ENCODE results near the gene ACSS3. TPM values are rescaled to one million over a fixed set of nuclear protein-coding genes. Genes with fewer than 3 reads are reported as not detected.
"Not testable (repeated sequence)": the region's sequence is repeated elsewhere in the genome, so short reads cannot be mapped to it uniquely, and the experiment has no call there.

Gene ACSS3
- total and polyA plus RNA-seq, 3 experiments from 2014 or later: not detected

DNA sequence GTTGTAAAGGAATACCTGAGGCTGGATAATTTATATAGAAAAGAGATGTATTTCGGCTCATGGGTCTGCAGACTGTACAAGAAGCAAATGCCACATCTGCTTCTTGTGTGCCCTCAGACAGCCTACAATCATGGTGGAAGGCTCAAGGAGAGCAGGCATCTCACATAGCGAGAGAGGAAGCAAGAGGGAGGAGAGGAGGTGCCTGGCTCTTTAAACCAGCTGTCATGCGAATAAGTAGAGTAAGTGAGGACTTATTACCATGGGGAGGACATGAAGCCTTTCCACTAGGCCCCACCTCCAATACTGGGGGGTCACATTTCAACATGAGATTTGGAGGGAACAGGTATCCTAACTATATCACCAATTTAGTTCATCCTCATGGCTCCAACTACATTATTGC lies 118.7 kb downstream of the ACSS3 start:
- H3K4me3 ChIP-seq (ENCODE audit: low read length): no peak overlapping the region
- no peak overlapping the region for H3K4me3 Mint-ChIP-seq
- H3K27me3 ChIP-seq (ENCODE audit: insufficient read depth, low read length, poor library complexity, severe bottlenecking): no peaks in the 10 kb centered on the region
- H3K9me3 ChIP-seq (ENCODE audit: low read length): no peaks in the 10 kb centered on the region
- no peaks in the 10 kb centered on the region for H3K4me1 Mint-ChIP-seq
- H3K27ac ChIP-seq (ENCODE audit: low read depth, low read length): no peak overlapping the region
- DNase-seq: no peak
- H3K9me3 Mint-ChIP-seq: peaks cover 3 to 28% (median 11%) of the 10 kb centered on the region in 5 donors
- H3K27ac Mint-ChIP-seq: no peak overlapping the region
- ChIA-PET CTCF (no interaction called here), POLR2A (no interaction called here)
- no peaks in the 10 kb centered on the region for H3K36me3 Mint-ChIP-seq
- H3K4me1 ChIP-seq (ENCODE audit: insufficient read depth, low read length): no peaks in the 10 kb centered on the region
- no peaks in the 10 kb centered on the region for H3K36me3 ChIP-seq (ENCODE audit: insufficient read depth, low read length)
- H3K27me3 Mint-ChIP-seq: no peaks in the 10 kb centered on the region

DNA sequence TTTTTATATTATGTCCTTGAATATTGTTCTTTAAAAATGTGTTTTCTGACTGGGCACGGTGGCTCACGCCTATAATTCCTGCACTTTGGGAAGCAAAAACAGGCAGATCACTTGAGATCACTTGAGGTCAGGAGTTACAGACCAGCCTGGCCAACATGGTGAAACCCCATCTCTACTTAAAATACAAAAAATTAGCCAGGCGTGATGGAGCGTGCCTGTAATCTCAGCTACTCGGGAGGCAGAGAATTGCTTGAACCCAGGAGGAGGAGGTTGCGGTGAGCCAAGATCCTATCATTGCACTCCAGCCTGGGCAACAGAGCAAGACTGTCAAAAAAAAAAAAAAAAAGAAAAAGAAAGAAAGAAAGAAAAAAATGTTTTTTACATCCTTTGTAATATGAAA lies 122.7 kb downstream of the ACSS3 start:
- H3K27ac Mint-ChIP-seq; H3K4me3 ChIP-seq (ENCODE audit: low read length); H3K36me3 ChIP-seq (ENCODE audit: insufficient read depth, low read length); DNase-seq; H3K9me3 ChIP-seq (ENCODE audit: low read length); H3K4me3 Mint-ChIP-seq; POLR2A ChIA-PET; H3K27me3 Mint-ChIP-seq; H3K27ac ChIP-seq (ENCODE audit: low read depth, low read length); H3K36me3 Mint-ChIP-seq; CTCF ChIA-PET; H3K4me1 Mint-ChIP-seq; H3K4me1 ChIP-seq (ENCODE audit: insufficient read depth, low read length); H3K27me3 ChIP-seq (ENCODE audit: insufficient read depth, low read length, poor library complexity, severe bottlenecking): not testable (repeated sequence)
- peaks cover 3 to 26% (median 12%) of the 10 kb centered on the region in 5 donors for H3K9me3 Mint-ChIP-seq

DNA sequence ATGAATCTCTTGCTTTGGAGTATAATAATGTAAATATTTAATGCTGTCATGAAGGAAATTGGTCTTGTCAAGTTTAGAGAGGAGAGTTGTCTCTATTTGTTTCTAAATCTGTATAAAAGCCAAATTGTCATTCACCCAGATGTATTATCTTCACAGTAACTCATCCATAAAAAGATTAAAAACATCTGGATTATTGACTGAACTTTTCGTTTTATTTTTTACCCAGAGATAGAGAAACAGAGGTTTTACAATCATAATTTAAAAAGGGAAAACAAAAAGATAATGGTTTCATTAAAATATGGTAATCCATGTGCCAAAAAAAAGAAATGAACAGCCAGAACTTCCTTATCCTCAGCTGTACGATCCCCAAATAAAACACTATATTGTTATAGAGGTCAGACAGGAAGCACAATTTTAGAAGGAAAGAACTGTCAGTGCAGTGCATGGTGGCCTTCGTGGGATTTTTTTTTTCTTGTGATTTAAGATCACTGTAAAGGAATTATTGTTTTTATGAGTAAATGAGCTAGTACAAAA lies 125.9 kb downstream of the ACSS3 start:
- no peak overlapping the region for H3K27ac Mint-ChIP-seq
- CTCF ChIA-PET: no interaction called here
- no peaks in the 10 kb centered on the region for H3K4me1 ChIP-seq (ENCODE audit: insufficient read depth, low read length)
- H3K36me3 ChIP-seq (ENCODE audit: insufficient read depth, low read length): no peaks in the 10 kb centered on the region
- H3K27me3 ChIP-seq (ENCODE audit: insufficient read depth, low read length, poor library complexity, severe bottlenecking): no peaks in the 10 kb centered on the region
- no peaks in the 10 kb centered on the region for H3K36me3 Mint-ChIP-seq
- no peaks in the 10 kb centered on the region for H3K4me1 Mint-ChIP-seq
- H3K27me3 Mint-ChIP-seq: no peaks in the 10 kb centered on the region
- no peak overlapping the region for H3K4me3 ChIP-seq (ENCODE audit: low read length)
- no peak overlapping the region for H3K4me3 Mint-ChIP-seq
- no peak for DNase-seq
- no peak overlapping the region for H3K27ac ChIP-seq (ENCODE audit: low read depth, low read length)
- H3K9me3 Mint-ChIP-seq: peaks cover 0 to 26% (median 5%) of the 10 kb centered on the region in 5 donors
- no peaks in the 10 kb centered on the region for H3K9me3 ChIP-seq (ENCODE audit: low read length)
- POLR2A ChIA-PET: no interaction called here

DNA sequence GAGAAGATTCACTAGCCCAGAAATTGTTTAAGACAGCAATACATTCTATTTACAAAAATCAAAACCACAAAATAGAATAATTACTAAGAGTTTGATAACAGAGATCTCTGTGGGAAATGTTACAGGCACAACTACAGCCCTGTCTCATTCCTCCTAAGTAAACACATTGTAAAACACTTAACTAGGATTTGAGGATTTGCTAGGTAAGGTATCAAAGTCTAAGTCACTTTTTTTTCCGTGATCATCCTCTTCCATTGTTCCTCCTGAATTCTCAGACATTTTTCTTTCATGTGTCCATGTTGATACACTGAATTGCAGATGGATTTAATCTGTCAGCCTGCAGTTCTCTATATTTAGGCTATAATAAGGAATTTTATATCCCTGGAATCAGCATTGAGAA lies 127.5 kb downstream of the ACSS3 start:
- H3K27me3 ChIP-seq (ENCODE audit: insufficient read depth, low read length, poor library complexity, severe bottlenecking): no peaks in the 10 kb centered on the region
- no peak for DNase-seq
- no peaks in the 10 kb centered on the region for H3K4me1 ChIP-seq (ENCODE audit: insufficient read depth, low read length)
- peaks cover 0 to 17% (median 5%) of the 10 kb centered on the region in 5 donors for H3K9me3 Mint-ChIP-seq
- POLR2A ChIA-PET: no interaction called here
- no peaks in the 10 kb centered on the region for H3K4me1 Mint-ChIP-seq
- H3K36me3 Mint-ChIP-seq: no peaks in the 10 kb centered on the region
- no peak overlapping the region for H3K27ac ChIP-seq (ENCODE audit: low read depth, low read length)
- H3K27me3 Mint-ChIP-seq: no peaks in the 10 kb centered on the region
- H3K4me3 Mint-ChIP-seq: no peak overlapping the region
- H3K27ac Mint-ChIP-seq: no peak overlapping the region
- no peaks in the 10 kb centered on the region for H3K9me3 ChIP-seq (ENCODE audit: low read length)
- no peaks in the 10 kb centered on the region for H3K36me3 ChIP-seq (ENCODE audit: insufficient read depth, low read length)
- H3K4me3 ChIP-seq (ENCODE audit: low read length): no peak overlapping the region
- CTCF ChIA-PET: no interaction called here

DNA sequence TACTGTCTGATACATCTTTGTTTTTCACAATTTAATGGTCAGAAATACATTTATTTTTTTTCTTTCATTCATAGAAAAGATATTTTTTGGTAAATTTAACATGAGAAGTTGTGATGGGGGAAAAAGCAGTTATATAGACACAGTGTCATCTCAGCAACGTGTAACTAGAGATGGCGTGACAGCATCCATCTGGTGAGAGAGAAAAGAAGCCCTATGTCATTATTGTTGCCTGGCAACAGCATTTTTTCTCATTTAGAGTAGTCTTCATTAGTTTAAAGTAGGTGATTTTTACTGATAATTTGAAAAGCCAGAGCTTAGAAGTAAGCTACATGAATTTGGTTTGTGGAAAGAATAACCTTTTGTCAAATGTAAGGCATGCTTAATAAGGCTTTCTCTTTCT lies 128.6 kb downstream of the ACSS3 start:
- no peaks in the 10 kb centered on the region for H3K4me1 Mint-ChIP-seq
- H3K4me3 Mint-ChIP-seq: no peak overlapping the region
- ChIA-PET CTCF (no interaction called here), POLR2A (no interaction called here)
- H3K27ac Mint-ChIP-seq: no peak overlapping the region
- Histone ChIP-seq H3K36me3 (ENCODE audit: insufficient read depth, low read length) (no peaks in the 10 kb centered on the region), H3K27ac (ENCODE audit: low read depth, low read length) (no peak overlapping the region), H3K4me1 (ENCODE audit: insufficient read depth, low read length) (no peaks in the 10 kb centered on the region), H3K27me3 (ENCODE audit: insufficient read depth, low read length, poor library complexity, severe bottlenecking) (no peaks in the 10 kb centered on the region), H3K9me3 (ENCODE audit: low read length) (no peaks in the 10 kb centered on the region), H3K4me3 (ENCODE audit: low read length) (no peak overlapping the region)
- H3K36me3 Mint-ChIP-seq: no peaks in the 10 kb centered on the region
- H3K27me3 Mint-ChIP-seq: no peaks in the 10 kb centered on the region
- no peak for DNase-seq
- H3K9me3 Mint-ChIP-seq: peaks cover 0 to 17% (median 6%) of the 10 kb centered on the region in 5 donors

DNA sequence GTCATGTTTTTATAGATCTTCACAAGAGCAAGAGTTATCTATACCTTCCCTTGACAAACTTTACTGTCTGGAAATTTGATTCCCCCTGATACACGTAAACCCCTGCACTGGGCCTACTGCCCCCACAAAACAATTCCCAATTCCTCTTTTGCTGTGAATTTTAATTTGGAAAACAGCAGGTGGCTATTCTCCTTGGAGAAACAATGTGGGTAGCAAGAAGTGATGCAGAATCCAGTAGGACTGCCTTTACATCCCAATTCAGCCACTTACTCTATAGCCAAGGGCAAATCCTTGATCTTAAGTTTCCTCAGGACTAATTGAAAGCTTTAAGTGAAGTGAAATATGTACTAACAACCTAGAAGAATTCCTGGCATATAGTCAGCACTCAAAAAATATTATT lies 129.3 kb downstream of the ACSS3 start:
- no peak for DNase-seq
- no peak overlapping the region for H3K4me3 ChIP-seq (ENCODE audit: low read length)
- H3K36me3 ChIP-seq (ENCODE audit: insufficient read depth, low read length): no peaks in the 10 kb centered on the region
- Mint-ChIP-seq H3K9me3 (peaks cover 0 to 22% (median 8%) of the 10 kb centered on the region in 5 donors), H3K27ac (no peak overlapping the region), H3K27me3 (no peaks in the 10 kb centered on the region), H3K4me1 (no peaks in the 10 kb centered on the region), H3K4me3 (no peak overlapping the region), H3K36me3 (no peaks in the 10 kb centered on the region)
- no peak overlapping the region for H3K27ac ChIP-seq (ENCODE audit: low read depth, low read length)
- H3K9me3 ChIP-seq (ENCODE audit: low read length): no peaks in the 10 kb centered on the region
- CTCF ChIA-PET: no interaction called here
- POLR2A ChIA-PET: no interaction called here
- no peaks in the 10 kb centered on the region for H3K4me1 ChIP-seq (ENCODE audit: insufficient read depth, low read length)
- no peaks in the 10 kb centered on the region for H3K27me3 ChIP-seq (ENCODE audit: insufficient read depth, low read length, poor library complexity, severe bottlenecking)

DNA sequence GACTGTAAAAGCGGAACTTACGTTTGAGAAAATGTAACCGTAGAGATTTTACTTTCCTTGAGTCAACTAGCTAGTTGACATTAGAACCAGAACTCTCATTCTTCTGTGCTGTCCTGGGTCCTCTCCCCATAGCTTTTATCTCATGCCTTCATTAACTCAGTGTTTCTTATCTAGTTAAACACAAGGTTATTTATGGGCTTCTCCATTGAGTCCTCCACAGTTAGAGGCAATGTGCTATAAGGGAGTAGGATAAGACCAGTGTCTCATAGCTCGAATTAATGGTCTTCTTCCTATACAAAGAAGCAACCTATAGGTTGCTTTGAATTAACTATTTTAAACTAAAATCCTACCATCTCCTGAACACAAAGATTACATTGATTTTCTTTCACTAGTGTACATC lies 129.8 kb downstream of the ACSS3 start:
- Mint-ChIP-seq H3K36me3 (no peaks in the 10 kb centered on the region), H3K4me3 (no peak overlapping the region), H3K9me3 (peaks cover 0 to 27% (median 8%) of the 10 kb centered on the region in 5 donors), H3K4me1 (no peaks in the 10 kb centered on the region), H3K27ac (no peak overlapping the region), H3K27me3 (no peaks in the 10 kb centered on the region)
- no peaks in the 10 kb centered on the region for H3K4me1 ChIP-seq (ENCODE audit: insufficient read depth, low read length)
- CTCF ChIA-PET: no interaction called here
- POLR2A ChIA-PET: no interaction called here
- H3K27ac ChIP-seq (ENCODE audit: low read depth, low read length): no peak overlapping the region
- DNase-seq: no peak
- H3K9me3 ChIP-seq (ENCODE audit: low read length): no peaks in the 10 kb centered on the region
- H3K4me3 ChIP-seq (ENCODE audit: low read length): no peak overlapping the region
- H3K36me3 ChIP-seq (ENCODE audit: insufficient read depth, low read length): no peaks in the 10 kb centered on the region
- no peaks in the 10 kb centered on the region for H3K27me3 ChIP-seq (ENCODE audit: insufficient read depth, low read length, poor library complexity, severe bottlenecking)

DNA sequence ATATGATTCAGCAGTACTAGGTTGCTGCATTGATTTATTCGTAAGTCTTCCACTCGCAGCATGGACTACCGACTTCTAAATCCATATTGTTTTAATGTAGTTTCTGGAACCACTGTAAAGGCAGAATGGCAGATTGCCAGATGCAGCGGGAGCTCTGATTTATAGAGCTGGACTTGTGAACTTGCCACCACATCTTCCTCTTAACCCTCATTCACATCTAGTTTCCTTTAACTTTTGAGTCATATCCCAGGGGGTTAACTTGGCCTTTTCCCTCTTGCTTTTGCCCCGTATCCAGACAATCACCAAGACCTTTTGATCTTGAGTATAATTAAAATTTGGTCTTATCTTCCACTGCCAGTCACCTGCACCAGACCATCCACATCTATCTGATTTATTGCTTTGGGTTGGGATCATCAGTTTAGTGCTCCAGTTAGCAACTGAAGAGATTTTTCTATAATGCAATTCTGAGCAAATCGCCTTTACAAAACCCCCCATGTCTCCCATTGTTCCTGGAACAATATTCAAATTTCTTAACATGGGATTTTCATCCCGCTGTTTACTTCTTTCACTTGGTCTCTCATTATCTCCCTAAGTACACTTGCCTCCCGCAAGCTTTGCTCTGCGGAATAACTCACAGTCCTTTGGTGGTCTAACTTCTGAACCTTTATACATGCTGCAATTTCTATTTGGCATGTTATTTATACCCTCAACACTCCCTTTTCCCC lies 130.5 kb downstream of the ACSS3 start:
- Mint-ChIP-seq H3K27ac (no peak overlapping the region), H3K4me3 (no peak overlapping the region), H3K4me1 (no peaks in the 10 kb centered on the region), H3K27me3 (no peaks in the 10 kb centered on the region), H3K36me3 (no peaks in the 10 kb centered on the region), H3K9me3 (peaks cover 0 to 31% (median 8%) of the 10 kb centered on the region in 5 donors)
- ChIA-PET POLR2A (no interaction called here), CTCF (no interaction called here)
- no peak for DNase-seq
- H3K36me3 ChIP-seq (ENCODE audit: insufficient read depth, low read length): no peaks in the 10 kb centered on the region
- H3K9me3 ChIP-seq (ENCODE audit: low read length): no peaks in the 10 kb centered on the region
- H3K4me3 ChIP-seq (ENCODE audit: low read length): no peak overlapping the region
- no peak overlapping the region for H3K27ac ChIP-seq (ENCODE audit: low read depth, low read length)
- H3K27me3 ChIP-seq (ENCODE audit: insufficient read depth, low read length, poor library complexity, severe bottlenecking): no peaks in the 10 kb centered on the region
- no peaks in the 10 kb centered on the region for H3K4me1 ChIP-seq (ENCODE audit: insufficient read depth, low read length)
